Measurements from ENCODE around the gene MYO7B. TPM values are rescaled to one million over a fixed set of nuclear protein-coding genes. Genes with fewer than 3 reads are reported as not detected.

MYO7B gene
- total RNA-seq, 2 experiments from 2014 or later = 3.3 TPM; not detected in 1

DNA sequence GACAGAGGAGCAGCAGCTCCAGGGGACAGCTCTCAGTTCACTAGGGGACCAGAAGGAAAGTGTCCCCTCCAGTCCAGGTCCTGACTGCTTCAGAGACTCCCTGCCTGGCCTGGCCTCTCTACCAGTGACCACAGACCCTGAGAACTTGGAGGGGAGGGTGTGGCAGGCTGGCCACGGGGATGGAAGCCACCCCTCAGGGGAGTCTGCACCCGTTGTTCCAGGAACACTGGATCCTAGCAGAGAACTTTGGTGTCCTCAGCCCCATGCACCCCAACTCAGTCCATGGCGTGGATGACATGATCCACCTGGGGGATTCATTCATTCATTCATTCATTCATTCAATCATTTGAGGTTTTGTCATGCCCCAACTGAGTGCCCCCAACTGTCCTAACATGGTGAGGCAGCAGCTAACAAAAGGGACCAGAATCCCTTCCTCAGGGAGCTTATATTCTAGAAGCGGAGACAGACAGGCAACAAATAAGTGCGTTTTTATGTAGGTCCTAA is 31.9 kb downstream of the MYO7B start:
- no peak for TF ChIP-seq EZH2phosphoT487 (IDR thresholded peaks at IDR 0.05; ENCODE audit: borderline replicate concordance, low read depth, low read length)
- TF ChIP-seq, protein P1, sequence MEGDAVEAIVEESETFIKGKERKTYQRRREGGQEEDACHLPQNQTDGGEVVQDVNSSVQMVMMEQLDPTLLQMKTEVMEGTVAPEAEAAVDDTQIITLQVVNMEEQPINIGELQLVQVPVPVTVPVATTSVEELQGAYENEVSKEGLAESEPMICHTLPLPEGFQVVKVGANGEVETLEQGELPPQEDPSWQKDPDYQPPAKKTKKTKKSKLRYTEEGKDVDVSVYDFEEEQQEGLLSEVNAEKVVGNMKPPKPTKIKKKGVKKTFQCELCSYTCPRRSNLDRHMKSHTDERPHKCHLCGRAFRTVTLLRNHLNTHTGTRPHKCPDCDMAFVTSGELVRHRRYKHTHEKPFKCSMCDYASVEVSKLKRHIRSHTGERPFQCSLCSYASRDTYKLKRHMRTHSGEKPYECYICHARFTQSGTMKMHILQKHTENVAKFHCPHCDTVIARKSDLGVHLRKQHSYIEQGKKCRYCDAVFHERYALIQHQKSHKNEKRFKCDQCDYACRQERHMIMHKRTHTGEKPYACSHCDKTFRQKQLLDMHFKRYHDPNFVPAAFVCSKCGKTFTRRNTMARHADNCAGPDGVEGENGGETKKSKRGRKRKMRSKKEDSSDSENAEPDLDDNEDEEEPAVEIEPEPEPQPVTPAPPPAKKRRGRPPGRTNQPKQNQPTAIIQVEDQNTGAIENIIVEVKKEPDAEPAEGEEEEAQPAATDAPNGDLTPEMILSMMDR (conservative IDR thresholded peaks at IDR 0.05; ENCODE audit: low read length) = no peak
- H3K27ac ChIP-seq (ENCODE audit: low read depth, low read length, poor library complexity, severe bottlenecking) = no peak overlapping the region
- H3K9me2 ChIP-seq (ENCODE audit: insufficient read depth, low read length) = no peaks in the 10 kb centered on the region
- H2AFZ ChIP-seq (ENCODE audit: low read length) = no peak overlapping the region
- no peaks in the 10 kb centered on the region for H3K4me1 ChIP-seq (ENCODE audit: insufficient read depth, low read length, poor library complexity, severe bottlenecking)
- intact Hi-C loops (cut with micrococcal nuclease; ENCODE audit: unreplicated experiment) = no loop called here
- ChIA-PET CTCF (ENCODE audit: unreplicated experiment) (interaction anchor here (0.6 to 1.5 kb wide), 2 partner anchors 24 to 237 kb away, joined by 3 read pairs; no protein-coding TSS in a partner anchor), POLR2A (interaction anchor here (0.8 to 1.6 kb wide), 2 partner anchors 8 to 24 kb away, joined by 3 to 6 read pairs; no protein-coding TSS in a partner anchor)
- no peak for DNase-seq (ENCODE audit: low spot score)
- BruUV-seq (replicated peaks) = no TSS peak
- H3K9me3 ChIP-seq (ENCODE audit: low read length) = no peaks in the 10 kb centered on the region
- H3K4me2 ChIP-seq (ENCODE audit: low read length) = no peak overlapping the region
- H3K36me3 ChIP-seq (ENCODE audit: insufficient read depth, low read length) = no peaks in the 10 kb centered on the region
- H4K20me1 ChIP-seq (ENCODE audit: insufficient read depth, low read length) = no peaks in the 10 kb centered on the region
- no peak overlapping the region for H3K4me3 ChIP-seq (ENCODE audit: low read depth, low read length, poor library complexity, severe bottlenecking)
- H3K79me2 ChIP-seq (ENCODE audit: insufficient read depth, low read depth, low read length) = no peaks in the 10 kb centered on the region

DNA sequence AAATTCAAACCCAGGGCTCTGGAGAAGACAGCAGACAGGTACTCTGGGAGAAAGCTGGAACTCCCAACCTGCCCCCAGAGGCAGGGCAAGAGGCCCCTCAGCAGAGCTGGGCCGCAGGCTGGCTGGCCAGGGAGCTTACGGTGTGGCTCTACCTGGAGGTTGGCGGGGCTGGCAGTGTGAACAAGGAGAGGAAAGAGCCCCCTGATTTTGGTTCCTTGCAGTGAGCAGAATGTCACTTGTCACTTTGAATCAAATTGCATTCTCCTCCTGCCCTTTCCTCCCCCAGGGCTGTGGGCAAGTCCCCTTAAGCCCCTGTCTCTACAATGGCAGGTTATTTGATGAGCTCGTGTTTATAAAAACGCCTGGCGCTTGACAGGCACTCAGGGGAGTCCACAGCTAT is 32.6 kb downstream of the MYO7B start:
- Histone ChIP-seq H3K27ac (ENCODE audit: low read depth, low read length, poor library complexity, severe bottlenecking) (no peak overlapping the region), H3K36me3 (ENCODE audit: insufficient read depth, low read length) (no peaks in the 10 kb centered on the region), H3K4me1 (ENCODE audit: insufficient read depth, low read length, poor library complexity, severe bottlenecking) (no peaks in the 10 kb centered on the region), H3K9me2 (ENCODE audit: insufficient read depth, low read length) (no peaks in the 10 kb centered on the region), H3K4me3 (ENCODE audit: low read depth, low read length, poor library complexity, severe bottlenecking) (no peak overlapping the region), H3K9me3 (ENCODE audit: low read length) (no peaks in the 10 kb centered on the region), H3K4me2 (ENCODE audit: low read length) (no peak overlapping the region), H3K79me2 (ENCODE audit: insufficient read depth, low read depth, low read length) (no peaks in the 10 kb centered on the region), H4K20me1 (ENCODE audit: insufficient read depth, low read length) (no peaks in the 10 kb centered on the region), H2AFZ (ENCODE audit: low read length) (no peak overlapping the region)
- intact Hi-C loops (cut with micrococcal nuclease; ENCODE audit: unreplicated experiment) = no loop called here
- no TSS peak for BruUV-seq (replicated peaks)
- ChIA-PET CTCF (ENCODE audit: unreplicated experiment) (no interaction called here), POLR2A (interaction anchor here (0.5 to 1.6 kb wide), 2 partner anchors 24 to 222 kb away, joined by 3 to 6 read pairs; no protein-coding TSS in a partner anchor)
- TF ChIP-seq, protein P1 (conservative IDR thresholded peaks at IDR 0.05; ENCODE audit: low read length) = no peak
- TF ChIP-seq EZH2phosphoT487 (IDR thresholded peaks at IDR 0.05; ENCODE audit: borderline replicate concordance, low read depth, low read length) = no peak
- no peak for DNase-seq (ENCODE audit: low spot score)

DNA sequence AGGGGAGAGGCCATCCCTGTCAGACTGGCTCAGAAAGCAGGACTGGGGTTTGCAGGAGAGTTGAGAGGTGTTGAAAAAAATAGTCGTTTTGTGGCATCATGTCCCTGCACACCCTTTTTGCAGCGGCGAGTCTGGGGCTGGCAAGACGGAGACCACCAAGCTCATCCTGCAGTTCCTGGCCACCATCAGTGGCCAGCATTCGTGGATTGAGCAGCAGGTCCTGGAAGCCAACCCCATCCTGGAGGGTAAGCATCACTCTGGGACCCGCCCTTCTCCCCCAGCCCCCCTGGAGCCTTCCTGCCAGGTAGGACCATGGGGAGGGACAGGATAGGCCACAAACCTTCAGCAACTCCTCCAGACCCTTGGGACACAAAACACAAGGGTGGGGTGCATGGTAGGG is 34.2 kb downstream of the MYO7B start:
- ChIA-PET CTCF (ENCODE audit: unreplicated experiment) (no interaction called here), POLR2A (no interaction called here)
- H3K4me2 ChIP-seq (ENCODE audit: low read length) = no peak overlapping the region
- intact Hi-C loops (cut with micrococcal nuclease; ENCODE audit: unreplicated experiment) = no loop called here
- TF ChIP-seq EZH2phosphoT487 (IDR thresholded peaks at IDR 0.05; ENCODE audit: borderline replicate concordance, low read depth, low read length) = no peak
- TF ChIP-seq, protein P1 (conservative IDR thresholded peaks at IDR 0.05; ENCODE audit: low read length) = no peak
- H3K9me3 ChIP-seq (ENCODE audit: low read length) = no peaks in the 10 kb centered on the region
- H3K79me2 ChIP-seq (ENCODE audit: insufficient read depth, low read depth, low read length) = no peaks in the 10 kb centered on the region
- no peaks in the 10 kb centered on the region for H4K20me1 ChIP-seq (ENCODE audit: insufficient read depth, low read length)
- no peak overlapping the region for H3K4me3 ChIP-seq (ENCODE audit: low read depth, low read length, poor library complexity, severe bottlenecking)
- DNase-seq (ENCODE audit: low spot score) = no peak
- no peaks in the 10 kb centered on the region for H3K36me3 ChIP-seq (ENCODE audit: insufficient read depth, low read length)
- no peak overlapping the region for H2AFZ ChIP-seq (ENCODE audit: low read length)
- no peak overlapping the region for H3K27ac ChIP-seq (ENCODE audit: low read depth, low read length, poor library complexity, severe bottlenecking)
- BruUV-seq (replicated peaks) = no TSS peak
- H3K9me2 ChIP-seq (ENCODE audit: insufficient read depth, low read length) = no peaks in the 10 kb centered on the region
- peaks cover 2% of the 10 kb centered on the region for H3K4me1 ChIP-seq (ENCODE audit: insufficient read depth, low read length, poor library complexity, severe bottlenecking)
